ENCODE data around the gene CD74. TPM values are rescaled to one million over a fixed set of nuclear protein-coding genes. Genes with fewer than 3 reads are reported as not detected.

The CD74 gene
- polyA plus RNA-seq, 1 donor, result 75.3 TPM

- no peak for DNase-seq (ENCODE audit: low read depth)
These were observed 48.7 kb downstream of the CD74 start for GRCh38 chr5:150364004-150364403.

GRCh38 chr5:150363185-150363584 lies 49.5 kb downstream of the CD74 start:
- DNase-seq (ENCODE audit: low read depth), result no peak

GRCh38 chr5:150361301-150361700 lies 51.4 kb downstream of the CD74 start:
- no peak for DNase-seq (ENCODE audit: low read depth)

GRCh38 chr5:150358261-150359095 lies 54.2 kb downstream of the CD74 start:
- no peak for DNase-seq (ENCODE audit: low read depth)

DNA sequence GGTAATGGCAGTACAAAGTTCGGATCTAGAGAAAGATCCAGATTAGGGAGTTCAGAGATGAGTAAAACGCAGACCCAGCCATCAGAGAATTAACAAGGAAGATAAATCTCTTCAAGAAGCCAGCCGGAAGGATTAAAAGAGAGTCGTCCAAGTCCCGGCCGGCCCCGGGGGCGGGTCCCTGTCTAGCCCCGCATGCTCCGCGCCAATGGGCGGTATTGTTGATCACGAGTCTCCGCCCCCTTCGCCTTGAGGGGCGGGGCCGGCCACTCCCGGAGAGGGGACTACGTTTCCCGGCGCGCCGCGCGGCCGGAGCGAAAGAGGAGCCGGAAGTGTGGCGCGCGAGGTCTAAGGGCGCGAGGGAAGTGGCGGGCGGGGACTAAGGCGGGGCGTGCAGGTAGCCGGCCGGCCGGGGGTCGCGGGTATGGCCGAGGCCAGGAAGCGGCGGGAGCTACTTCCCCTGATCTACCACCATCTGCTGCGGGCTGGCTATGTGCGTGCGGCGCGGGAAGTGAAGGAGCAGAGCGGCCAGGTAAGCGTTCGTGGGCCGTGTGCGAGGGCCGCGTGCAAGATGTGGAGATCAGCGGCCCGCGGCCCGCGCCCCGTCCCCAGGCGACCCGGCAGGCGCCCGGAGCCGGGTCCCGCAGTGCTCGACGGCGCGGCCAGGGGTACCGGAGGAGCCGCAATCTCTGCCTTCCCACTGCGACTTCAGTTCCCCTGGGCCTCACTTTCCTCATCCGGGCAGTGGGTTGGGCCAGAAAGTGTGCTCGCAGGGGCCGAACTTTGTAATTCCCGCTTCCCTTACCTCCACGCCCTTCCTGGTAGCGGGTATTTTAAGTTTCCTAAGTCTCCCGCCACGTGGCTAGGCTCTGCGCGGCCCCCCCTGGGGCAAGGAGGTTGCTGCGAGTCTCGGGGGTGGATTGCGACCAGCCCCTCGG lies 55.1 kb downstream of the CD74 start, which contains the start of gene TCOF1:
Gene TCOF1 (plus strand): TSS at position 372 of the 935 bp plus-strand sequence. CDS start 50 bp downstream, at position 422.
- peak; percentile 84 for DNase-seq (ENCODE audit: low read depth)

GRCh38 chr5:150356575-150357294 lies 56.0 kb downstream of the CD74 start:
- no peak for DNase-seq (ENCODE audit: low read depth)

DNA sequence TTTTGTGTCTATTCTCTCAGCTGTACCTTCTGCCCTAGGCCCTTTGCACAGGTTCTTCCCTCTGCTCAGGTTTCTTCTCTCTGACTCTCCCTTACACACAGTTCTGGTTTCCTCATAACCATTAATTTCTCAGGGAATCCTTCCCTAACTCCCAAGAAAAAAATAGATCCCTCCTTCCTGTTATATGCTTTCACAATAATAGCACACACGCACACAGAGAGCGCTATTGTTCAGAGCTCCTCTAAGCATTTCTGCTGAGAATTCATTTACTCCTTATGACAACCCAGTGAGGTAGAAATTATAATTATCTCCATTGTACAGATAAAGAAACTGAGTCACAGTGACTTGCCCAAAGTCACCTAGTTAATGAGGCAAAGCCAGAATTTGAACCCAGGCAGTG lies 56.9 kb downstream of the CD74 start:
- no peak for DNase-seq (ENCODE audit: low read depth)

DNA sequence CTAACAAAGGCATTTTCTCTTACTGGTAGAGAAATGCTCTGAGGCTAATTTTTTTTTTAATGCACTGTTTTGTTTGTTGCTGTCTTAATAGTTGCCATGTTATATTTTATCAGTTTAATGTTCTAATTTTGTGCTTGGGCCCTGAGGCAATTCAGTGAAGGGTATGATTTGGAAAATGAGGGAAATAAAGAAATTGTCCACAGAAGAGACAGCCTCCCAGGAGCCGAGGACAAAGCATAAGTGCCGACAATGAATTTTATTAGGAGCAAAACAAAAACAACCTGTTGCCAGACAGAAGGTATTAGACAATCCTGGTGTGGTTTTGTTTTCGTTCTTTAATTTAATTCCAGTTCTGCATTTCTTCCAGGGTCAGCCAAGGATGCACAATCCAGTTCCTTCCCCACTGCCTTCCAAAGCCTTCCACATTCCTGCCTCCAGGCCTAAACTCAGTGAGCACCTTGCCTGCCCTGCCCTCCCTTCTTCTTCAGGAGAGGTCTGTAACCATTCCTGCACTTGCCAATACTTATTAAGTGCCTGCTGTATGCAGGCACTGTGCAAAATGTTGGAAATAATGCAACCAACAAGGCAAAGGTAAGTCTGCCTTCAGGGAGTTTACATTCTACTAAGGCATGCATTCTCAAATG lies 59.6 kb downstream of the CD74 start:
- no peak for DNase-seq (ENCODE audit: low read depth)

- no peak for DNase-seq (ENCODE audit: low read depth)
These were observed 60.3 kb downstream of the CD74 start for GRCh38 chr5:150352244-150353031.

Other genes starting within 250 kb of the CD74 start
- gene CDX1, start 246.1 kb downstream of the CD74 start, polyA plus RNA-seq (ENCODE audit: insufficient read length), result 0.24 TPM
- 0.30 TPM for gene SLC6A7, start 222.8 kb downstream of the CD74 start, polyA plus RNA-seq (ENCODE audit: insufficient read length)
- 96.2 TPM for gene CAMK2A, start 123.1 kb downstream of the CD74 start, polyA plus RNA-seq (ENCODE audit: insufficient read length)
- gene ARSI, start 110.0 kb downstream of the CD74 start, polyA plus RNA-seq (ENCODE audit: insufficient read length), result 5.7 TPM
- gene TCOF1, start 55.2 kb downstream of the CD74 start, polyA plus RNA-seq (ENCODE audit: insufficient read length), result 16.9 TPM
- gene RPS14, start 36.8 kb upstream of the CD74 start, polyA plus RNA-seq (ENCODE audit: insufficient read length), result 3,181 TPM
- gene NDST1, start 95.2 kb upstream of the CD74 start, polyA plus RNA-seq (ENCODE audit: insufficient read length), result 46.9 TPM
- gene SYNPO, start 227.8 kb upstream of the CD74 start, polyA plus RNA-seq (ENCODE audit: insufficient read length), result 32.3 TPM
- gene MYOZ3, start 248.3 kb upstream of the CD74 start, polyA plus RNA-seq (ENCODE audit: insufficient read length), result 13.7 TPM

Data from forelimb muscle (tissue), 1 donor.